Measurements from ENCODE around the gene TBC1D9B. TPM values are rescaled to one million over a fixed set of nuclear protein-coding genes. Genes with fewer than 3 reads are reported as not detected.

Gene TBC1D9B
- polyA plus RNA-seq, 2 of the 4 experiments (the other 2 are of a cell fraction) = 37.2 to 64.7 TPM

- CTCF ChIA-PET = interaction anchor here (1.0 to 4.8 kb wide), 5 partner anchors 19 to 87 kb away, joined by 3 to 27 read pairs (median 7); partner anchors contain the start of gene TBC1D9B
- Histone ChIP-seq H3K4me3 (peak overlapping the region; percentile 81), H3K27ac (peak overlapping the region; percentile 95 to 98), H3K4me1 (peaks cover 70% of the 10 kb centered on the region), H3K4me2 (peak overlapping the region; percentile 96), H3K9me3 (no peaks in the 10 kb centered on the region)
- ATAC-seq = peak; percentile 16 to 65; a peak in 3 of 6 replicates
- TF ChIP-seq POLR2A (IDR thresholded peaks at IDR 0.05; ENCODE audit: low read length) (peak; percentile 75), JUN (IDR thresholded peaks at IDR 0.05) (peak; percentile 11 to 42; a peak in 3 of 5 replicates), ESRRA (IDR thresholded peaks at IDR 0.05; ENCODE audit: borderline replicate concordance, low read length) (no peak), POLR2AphosphoS2 (conservative IDR thresholded peaks at IDR 0.05; ENCODE audit: low read length) (0 out of 2 replicates have a peak, but pooled peaks have one; percentile 58), NFE2L2 (conservative IDR thresholded peaks at IDR 0.05; ENCODE audit: low read length) (no peak), FOSB (CRISPR knock-in tag; IDR thresholded peaks at IDR 0.05) (no peak; the same call in none of the 2 replicates), RARB (CRISPR knock-in tag; IDR thresholded peaks at IDR 0.05) (peak; percentile 47; the same call in 1 of the 2 replicates), CBX8 (IDR thresholded peaks at IDR 0.05) (no peak), PHF8 (IDR thresholded peaks at IDR 0.05; ENCODE audit: borderline replicate concordance, low read depth) (no peak), TFCP2L1 (CRISPR knock-in tag; IDR thresholded peaks at IDR 0.05) (peak; percentile 71), BHLHE40 (IDR thresholded peaks at IDR 0.05; ENCODE audit: low read depth, low read length) (no peak), HEYL (CRISPR knock-in tag; IDR thresholded peaks at IDR 0.05) (no peak), CHD2 (IDR thresholded peaks at IDR 0.05; ENCODE audit: low read length, partially characterized antibody) (no peak), NR3C1 (IDR thresholded peaks at IDR 0.05) (no peak), TP53 (CRISPR knock-in tag; IDR thresholded peaks at IDR 0.05) (peak; percentile 80), RCOR1 (IDR thresholded peaks at IDR 0.05; ENCODE audit: low read depth, low read length) (no peak), MYC (IDR thresholded peaks at IDR 0.05; ENCODE audit: borderline replicate concordance, low read length) (no peak), HOXA7 (CRISPR knock-in tag; IDR thresholded peaks at IDR 0.05) (peak; percentile 59; the same call in 1 of the 2 replicates), ZNF302 (CRISPR knock-in tag; IDR thresholded peaks at IDR 0.05) (no peak), SMC3 (IDR thresholded peaks at IDR 0.05) (no peak), PBX3 (IDR thresholded peaks at IDR 0.05) (peak; percentile 46)
- TF ChIP-seq, protein P1, sequence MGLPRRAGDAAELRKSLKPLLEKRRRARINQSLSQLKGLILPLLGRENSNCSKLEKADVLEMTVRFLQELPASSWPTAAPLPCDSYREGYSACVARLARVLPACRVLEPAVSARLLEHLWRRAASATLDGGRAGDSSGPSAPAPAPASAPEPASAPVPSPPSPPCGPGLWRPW (IDR thresholded peaks at IDR 0.05) = no peak
- TF ChIP-seq, protein P2, sequence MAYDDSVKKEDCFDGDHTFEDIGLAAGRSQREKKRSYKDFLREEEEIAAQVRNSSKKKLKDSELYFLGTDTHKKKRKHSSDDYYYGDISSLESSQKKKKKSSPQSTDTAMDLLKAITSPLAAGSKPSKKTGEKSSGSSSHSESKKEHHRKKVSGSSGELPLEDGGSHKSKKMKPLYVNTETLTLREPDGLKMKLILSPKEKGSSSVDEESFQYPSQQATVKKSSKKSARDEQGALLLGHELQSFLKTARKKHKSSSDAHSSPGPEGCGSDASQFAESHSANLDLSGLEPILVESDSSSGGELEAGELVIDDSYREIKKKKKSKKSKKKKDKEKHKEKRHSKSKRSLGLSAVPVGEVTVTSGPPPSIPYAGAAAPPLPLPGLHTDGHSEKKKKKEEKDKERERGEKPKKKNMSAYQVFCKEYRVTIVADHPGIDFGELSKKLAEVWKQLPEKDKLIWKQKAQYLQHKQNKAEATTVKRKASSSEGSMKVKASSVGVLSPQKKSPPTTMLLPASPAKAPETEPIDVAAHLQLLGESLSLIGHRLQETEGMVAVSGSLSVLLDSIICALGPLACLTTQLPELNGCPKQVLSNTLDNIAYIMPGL (CRISPR knock-in tag; IDR thresholded peaks at IDR 0.05; ENCODE audit: borderline replicate concordance) = no peak
- TF ChIP-seq, protein P3, sequence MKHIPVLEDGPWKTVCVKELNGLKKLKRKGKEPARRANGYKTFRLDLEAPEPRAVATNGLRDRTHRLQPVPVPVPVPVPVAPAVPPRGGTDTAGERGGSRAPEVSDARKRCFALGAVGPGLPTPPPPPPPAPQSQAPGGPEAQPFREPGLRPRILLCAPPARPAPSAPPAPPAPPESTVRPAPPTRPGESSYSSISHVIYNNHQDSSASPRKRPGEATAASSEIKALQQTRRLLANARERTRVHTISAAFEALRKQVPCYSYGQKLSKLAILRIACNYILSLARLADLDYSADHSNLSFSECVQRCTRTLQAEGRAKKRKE (CRISPR knock-in tag; IDR thresholded peaks at IDR 0.05; ENCODE audit: low read depth) = peak; percentile 20; the same call in 1 of the 2 replicates
- TF ChIP-seq, protein P4, sequence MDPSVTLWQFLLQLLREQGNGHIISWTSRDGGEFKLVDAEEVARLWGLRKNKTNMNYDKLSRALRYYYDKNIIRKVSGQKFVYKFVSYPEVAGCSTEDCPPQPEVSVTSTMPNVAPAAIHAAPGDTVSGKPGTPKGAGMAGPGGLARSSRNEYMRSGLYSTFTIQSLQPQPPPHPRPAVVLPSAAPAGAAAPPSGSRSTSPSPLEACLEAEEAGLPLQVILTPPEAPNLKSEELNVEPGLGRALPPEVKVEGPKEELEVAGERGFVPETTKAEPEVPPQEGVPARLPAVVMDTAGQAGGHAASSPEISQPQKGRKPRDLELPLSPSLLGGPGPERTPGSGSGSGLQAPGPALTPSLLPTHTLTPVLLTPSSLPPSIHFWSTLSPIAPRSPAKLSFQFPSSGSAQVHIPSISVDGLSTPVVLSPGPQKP (IDR thresholded peaks at IDR 0.05; ENCODE audit: low read depth, low read length) = no peak
- TF ChIP-seq, protein P5, sequence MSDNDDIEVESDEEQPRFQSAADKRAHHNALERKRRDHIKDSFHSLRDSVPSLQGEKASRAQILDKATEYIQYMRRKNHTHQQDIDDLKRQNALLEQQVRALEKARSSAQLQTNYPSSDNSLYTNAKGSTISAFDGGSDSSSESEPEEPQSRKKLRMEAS (IDR thresholded peaks at IDR 0.05) = peak; percentile 42; the same call in 1 of the 2 replicates
- 2% methylated on average over 9 of the region's 54 CpGs for WGBS (ENCODE audit: missing lambda C conversion rate)
- peak; percentile 92 to 95 for DNase-seq (ENCODE audit: low read depth in 1 of 2, low spot score in 1 of 2)
- FAIRE-seq = no peak
- POLR2A ChIA-PET = interaction anchor here (0.6 to 1.5 kb wide), 9 partner anchors 9 to 271 kb away, joined by 3 to 9 read pairs (median 4); partner anchors contain the start of genes MRNIP and RUFY1
Measured at GRCh38 chr5:179821298-179822058, 86.2 kb downstream of the TBC1D9B start.

All from A549 (cell line).